CD4-positive, alpha-beta T cell treated with Interferon alpha-2 for 1 hour (primary cell): ENCODE data around the gene EEFSEC.
A peak's percentile ranks its signal among the peaks of the same experiment; 100 is the strongest.

Source experiments
- DNase-seq, 2 donors: peaks; one replicate each; pipeline ENCODE4 v3.0.0-alpha.2; 2020 to 2022

EEFSEC gene

DNA sequence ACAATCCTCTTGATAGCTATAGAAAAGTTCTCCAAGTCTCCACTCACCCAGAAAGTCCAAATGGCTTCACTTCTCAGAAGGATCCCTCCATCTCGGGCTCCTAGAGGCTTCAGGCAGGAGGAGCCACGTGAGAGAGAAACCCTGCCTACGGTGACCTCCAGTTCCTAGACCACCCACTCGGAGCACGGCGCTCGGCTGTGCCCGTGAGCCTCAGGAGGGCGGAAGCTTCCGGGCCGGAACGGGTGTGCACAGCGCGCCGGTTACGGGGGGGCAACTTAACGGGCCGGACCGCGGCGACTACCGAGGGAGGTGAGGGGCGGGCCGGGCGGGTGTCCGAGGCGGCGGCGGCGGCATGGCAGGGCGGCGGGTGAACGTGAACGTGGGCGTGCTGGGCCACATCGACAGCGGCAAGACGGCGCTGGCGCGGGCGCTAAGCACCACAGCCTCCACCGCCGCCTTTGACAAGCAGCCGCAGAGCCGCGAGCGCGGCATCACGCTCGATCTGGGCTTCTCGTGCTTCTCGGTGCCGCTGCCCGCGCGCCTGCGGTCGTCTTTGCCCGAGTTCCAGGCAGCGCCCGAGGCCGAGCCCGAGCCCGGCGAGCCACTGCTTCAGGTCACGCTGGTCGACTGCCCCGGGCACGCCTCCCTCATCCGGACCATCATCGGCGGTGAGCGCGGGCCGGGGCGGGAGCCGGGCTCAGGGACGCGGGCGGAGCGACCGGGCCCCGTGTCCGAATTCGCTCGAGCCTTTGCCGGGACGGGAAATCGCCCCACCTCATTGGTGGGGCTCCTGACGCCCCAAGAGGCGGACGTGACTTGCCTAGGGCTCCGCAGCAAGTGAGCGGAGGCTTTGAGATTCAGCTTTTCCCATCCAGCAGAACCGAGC lies at the start of gene EEFSEC:
EEFSEC (plus strand) TSS at position 326 of the 886 bp plus-strand sequence; CDS start at position 353, 27 bp downstream.
- peak; percentile 80 to 90 for DNase-seq

- no peak for DNase-seq
Observed at GRCh38 chr3:128107834-128108233, 45.4 kb upstream of the EEFSEC start.

- no peak for DNase-seq
Observed at GRCh38 chr3:128111147-128111546, 42.1 kb upstream of the EEFSEC start.

GRCh38 chr3:128112357-128112968 lies 40.8 kb upstream of the EEFSEC start:
- DNase-seq, result peak; percentile 35 to 74

DNA sequence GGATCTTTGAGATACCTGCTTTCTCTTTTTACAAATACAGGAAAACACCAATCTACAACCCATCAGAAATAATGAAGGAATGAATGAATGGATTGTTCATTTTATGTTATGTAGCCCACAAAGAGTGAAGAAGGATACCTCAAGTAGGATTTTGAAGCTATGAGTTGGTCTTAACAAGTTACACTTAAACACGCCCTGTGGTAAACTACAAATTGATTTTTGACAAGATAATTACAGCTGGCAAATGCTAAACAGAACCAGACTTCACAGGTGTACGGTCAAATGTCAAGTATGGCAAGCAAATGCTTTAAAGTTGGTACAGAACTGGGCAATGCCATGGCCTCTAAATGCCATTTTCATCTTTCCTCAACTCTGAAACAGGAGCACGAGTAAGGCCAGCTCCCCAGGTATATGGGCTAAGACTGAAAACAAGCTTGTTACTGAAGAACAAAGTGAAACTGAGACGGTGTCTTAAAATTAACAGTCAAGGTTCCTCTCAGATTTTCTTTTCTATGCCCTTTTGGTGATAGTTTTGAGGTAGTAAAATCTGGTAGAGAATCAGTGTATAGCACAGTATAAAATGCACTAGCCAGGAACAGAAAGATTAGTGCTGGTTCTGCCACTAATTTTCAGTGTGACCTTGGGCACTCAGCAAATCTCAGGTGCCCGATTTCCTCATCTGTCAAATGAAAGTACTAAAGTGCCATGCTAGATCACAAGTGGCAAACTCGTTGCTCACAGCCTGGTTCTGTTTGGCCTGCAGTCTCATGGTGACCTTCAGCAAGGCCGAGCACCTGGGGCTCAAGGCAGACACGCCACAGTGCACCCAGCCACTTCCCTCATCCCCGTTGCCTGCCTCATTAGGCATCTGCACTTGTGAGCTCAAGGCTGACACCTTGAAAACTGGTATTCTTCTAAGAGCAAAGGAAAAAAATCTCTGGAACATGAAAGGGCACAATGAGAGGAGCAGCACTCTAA lies 39.2 kb upstream of the EEFSEC start:
- DNase-seq, result no peak

DNA sequence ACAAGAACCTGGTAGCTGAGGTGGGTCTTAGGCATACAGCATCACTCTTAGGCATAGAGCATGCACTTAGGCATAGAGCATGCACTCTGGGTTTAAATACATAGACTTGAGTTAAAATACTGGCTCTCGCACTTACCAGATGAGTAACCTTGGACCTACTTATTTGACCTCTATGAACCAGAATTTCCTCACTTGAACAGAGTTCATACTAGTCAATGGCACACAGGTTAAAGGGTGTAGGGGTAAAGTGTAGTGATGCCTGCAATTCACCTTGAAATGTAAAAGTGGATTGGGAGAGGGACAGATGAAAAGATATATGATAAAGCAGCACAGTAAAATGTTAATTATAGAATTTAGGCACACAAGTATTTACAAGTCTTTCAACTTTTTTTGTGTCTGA lies 31.3 kb upstream of the EEFSEC start:
- no peak for DNase-seq

DNA sequence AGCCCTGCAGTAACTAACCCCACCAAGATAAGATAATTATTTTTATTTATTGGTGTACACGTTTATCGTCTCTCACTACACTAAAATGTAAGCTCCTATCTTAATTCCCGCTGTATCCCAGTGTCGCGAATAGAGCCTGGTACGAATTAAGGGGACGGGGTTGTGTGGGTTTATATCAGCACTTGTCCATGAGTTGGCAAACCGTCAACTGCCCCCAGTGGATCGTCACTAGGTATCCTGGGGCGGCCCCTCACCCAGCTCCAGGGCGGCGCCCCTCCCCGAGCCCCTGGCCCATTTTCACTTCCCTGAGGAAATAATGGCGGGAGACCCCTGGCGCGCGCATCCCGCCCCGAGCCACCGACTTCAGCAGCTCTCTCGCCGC lies 30.1 kb upstream of the EEFSEC start:
- no peak for DNase-seq

GRCh38 chr3:128123538-128124368 lies 29.5 kb upstream of the EEFSEC start, which contains the start of gene RUVBL1:
Gene RUVBL1 (minus strand): TSS chr3:128123812. CDS start chr3:128123724, 88 bp downstream.
- DNase-seq, result peak; percentile 97

DNA sequence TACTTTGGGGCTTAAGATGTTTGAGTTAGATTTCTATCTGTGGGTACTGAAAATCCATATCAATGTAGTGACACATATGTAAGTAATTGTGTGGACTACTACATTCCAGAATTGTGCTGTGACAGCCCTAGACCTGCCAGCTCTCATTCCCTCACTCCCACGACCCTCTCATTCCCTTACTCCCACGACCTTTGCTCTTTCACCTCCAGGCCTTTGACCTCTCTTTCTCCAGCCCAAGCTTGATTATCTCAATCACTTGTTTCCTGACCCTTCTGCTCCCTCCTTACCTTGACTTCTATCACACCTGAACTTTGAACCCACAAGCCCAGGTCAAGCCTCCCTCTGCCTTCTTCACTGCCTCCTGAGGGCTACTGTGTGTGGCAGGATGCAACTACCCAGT lies 26.0 kb upstream of the EEFSEC start:
- no peak for DNase-seq

DNA sequence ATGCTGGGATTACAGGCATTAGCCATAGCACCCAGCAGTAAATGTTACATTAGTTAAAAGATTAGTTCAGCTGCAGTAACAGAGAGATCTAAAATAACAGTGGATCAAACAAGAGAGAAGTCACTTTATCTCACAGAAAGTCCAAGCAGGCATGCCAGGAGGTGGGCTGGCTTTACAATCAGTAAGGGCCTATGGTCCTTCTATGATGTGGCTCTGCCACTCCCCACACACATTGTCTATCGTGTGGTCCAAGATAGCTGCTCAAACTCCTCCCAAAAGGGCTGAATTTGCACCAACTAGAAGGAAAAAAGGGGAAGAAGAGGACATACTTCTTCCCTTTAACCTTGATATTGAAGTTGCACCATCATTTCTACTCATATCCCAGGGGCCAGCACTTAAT lies 25.0 kb upstream of the EEFSEC start:
- DNase-seq, result no peak

GRCh38 chr3:128131897-128132646 lies 21.2 kb upstream of the EEFSEC start:
- no peak for DNase-seq

DNA sequence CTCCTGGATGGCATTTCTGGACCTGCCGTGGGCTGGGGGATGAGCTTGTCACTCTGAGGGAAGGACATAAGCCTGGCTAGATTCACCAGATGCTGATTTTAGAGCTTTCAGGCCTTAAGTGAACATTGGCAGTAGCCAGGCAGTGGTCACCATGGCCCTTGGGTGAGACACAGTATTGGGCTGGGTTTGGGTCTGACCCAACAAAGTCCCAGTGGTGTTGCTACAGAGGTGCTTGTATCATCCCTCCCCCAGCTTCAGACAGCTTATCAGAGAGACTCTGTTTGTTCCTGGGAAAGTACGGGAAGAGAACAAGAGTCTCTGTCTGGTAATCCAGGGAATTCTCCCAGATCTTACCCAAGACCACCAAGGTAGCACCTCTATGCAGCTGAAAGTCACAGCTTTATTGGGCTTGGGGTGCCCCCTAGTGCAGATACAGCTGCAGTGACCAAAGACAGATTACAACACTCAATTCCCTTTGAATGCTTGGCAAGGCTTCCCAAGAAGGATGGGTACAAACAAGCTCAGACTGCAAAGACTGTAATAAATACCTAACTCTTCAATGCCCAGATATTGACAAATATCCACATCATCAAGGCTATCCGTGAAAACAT lies 19.9 kb upstream of the EEFSEC start:
- peak; percentile 42 to 66 for DNase-seq

DNA sequence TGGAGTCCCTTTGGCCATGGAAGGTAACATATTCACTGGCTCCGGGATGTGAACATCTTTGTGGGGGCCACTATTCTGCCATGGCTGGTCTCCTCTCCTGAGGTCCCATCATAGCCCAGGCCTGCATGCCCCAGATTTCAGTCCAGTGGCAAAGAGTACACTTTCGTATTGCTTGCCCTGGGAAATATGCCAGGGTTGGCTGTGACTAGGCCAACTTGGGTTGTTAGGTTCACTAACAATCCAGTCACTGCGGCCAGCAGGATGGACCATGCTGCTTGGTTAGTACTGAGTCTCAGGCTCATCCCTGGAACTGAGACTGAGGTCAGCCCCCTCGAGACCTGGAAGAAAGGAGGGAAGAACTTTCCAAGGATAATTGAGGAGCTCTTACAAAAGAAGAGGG lies 9.8 kb upstream of the EEFSEC start:
- no peak for DNase-seq

DNA sequence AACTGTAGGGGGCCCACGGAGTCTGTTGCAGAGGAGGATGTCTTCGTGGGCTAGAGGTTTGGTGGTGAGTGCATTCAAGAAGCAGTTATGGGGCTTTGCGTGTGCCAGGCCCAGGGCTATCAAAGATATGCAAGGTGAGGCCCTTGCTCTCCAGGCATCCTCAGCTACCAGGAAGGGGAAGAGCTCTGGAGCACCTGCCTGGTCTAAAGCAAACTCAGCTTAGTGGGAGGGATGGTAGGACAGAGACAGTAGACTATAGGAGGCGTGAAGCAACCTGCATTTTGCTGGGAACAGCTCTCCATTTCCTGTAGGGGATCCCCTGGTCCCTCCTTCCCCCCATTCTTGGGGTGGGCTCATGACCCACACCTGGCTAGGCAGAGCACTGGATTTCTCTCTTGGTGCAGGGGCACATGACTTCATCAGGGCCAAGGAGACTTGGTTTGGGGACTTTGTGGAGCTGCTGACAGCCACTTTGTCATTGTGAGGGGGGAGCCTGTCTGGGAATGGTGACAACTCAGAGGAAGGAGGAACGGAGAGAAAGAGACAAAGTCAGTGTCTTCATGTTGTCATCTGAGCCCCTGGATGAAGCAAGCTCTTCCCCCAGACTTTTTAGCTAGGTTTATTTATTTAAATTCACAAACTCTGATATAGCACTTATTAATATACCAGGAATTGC lies 8.6 kb upstream of the EEFSEC start:
- DNase-seq, result no peak

DNA sequence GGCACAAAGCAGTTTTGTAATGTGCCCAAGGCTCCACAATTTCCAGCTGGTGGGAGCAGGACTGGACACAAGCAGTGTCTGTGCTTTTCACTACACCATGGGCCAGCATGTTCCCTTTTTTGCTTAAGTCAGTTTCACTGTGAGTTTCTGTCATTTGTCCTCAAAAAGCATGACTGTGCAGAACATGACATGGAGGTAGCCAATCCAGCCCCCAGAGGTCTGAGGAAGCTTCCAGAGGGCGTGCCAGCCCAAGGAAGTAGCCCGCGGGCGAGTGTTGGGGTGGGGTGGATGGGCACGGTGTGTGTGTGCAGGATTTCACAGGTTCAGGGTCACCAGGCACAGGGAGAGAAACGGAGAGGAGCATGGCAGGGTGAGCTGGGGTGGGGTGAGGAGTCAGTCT lies 8.0 kb upstream of the EEFSEC start:
- peak in 1 of 2 donors; percentile 21 for DNase-seq

GRCh38 chr3:128146201-128146600 lies 7.1 kb upstream of the EEFSEC start:
- no peak for DNase-seq

GRCh38 chr3:128149650-128150049 lies 3.6 kb upstream of the EEFSEC start:
- no peak for DNase-seq

GRCh38 chr3:128151758-128152274 lies 1.5 kb upstream of the EEFSEC start:
- DNase-seq, result no peak

- peak; percentile 74 to 86 for DNase-seq
Observed at GRCh38 chr3:128152419-128153155, 694 bp upstream of the EEFSEC start.
